Natural killer cell (primary cell): ENCODE data around the gene AATF. TPM values are rescaled to one million over a fixed set of nuclear protein-coding genes. Genes with fewer than 3 reads are reported as not detected.

ENCODE experiments used
- ATAC-seq, 3 donors: fragments of 150-1000 bp in 2 of 3; fragments of 200-7000 bp in 1 of 3; cut with Tn5 transposase; 1 replicate in 1 of 3; 2 replicates in 2 of 3; pipeline ENCODE4 v1.10.0; 2021; ENCODE audit warnings: mild to moderate bottlenecking in 2 of 3, moderate library complexity in 2 of 3
- DNase-seq, 2 donors: peaks; one replicate each; pipeline versions ENCODE4 v3.0.0 to v3.0.0-alpha.2; 2013 to 2021; ENCODE audit warnings: mixed read lengths in 1 of 2
- H3K27ac ChIP-seq: one replicate; pipeline ENCODE4 v1.5.1; 2013; ENCODE audit warnings: mild to moderate bottlenecking, low read length
- H3K27me3 ChIP-seq: one replicate; pipeline ENCODE4 v1.6.1; 2013; ENCODE audit warnings: low read length; ENCODE audit not compliant: control insufficient read depth, insufficient read depth
- H3K36me3 ChIP-seq: one replicate; pipeline ENCODE4 v1.6.1; 2013; ENCODE audit warnings: low read length; ENCODE audit not compliant: control insufficient read depth, insufficient read depth
- H3K4me1 ChIP-seq: one replicate; pipeline ENCODE4 v1.6.1; 2013; ENCODE audit warnings: low read length; ENCODE audit not compliant: control insufficient read depth, insufficient read depth
- H3K4me3 ChIP-seq: one replicate; pipeline ENCODE4 v1.5.1; 2013; ENCODE audit warnings: low read length
- H3K9me3 ChIP-seq: one replicate; pipeline ENCODE4 v1.6.1; 2013; ENCODE audit warnings: low read length; ENCODE audit not compliant: control insufficient read depth, insufficient read depth
- H3K27ac Mint-ChIP-seq, 2 donors: one replicate each; pipeline ENCODE4 v1.8.0; 2022; ENCODE audit warnings: mild to moderate bottlenecking in 2 of 2, mixed read lengths in 2 of 2, moderate library complexity in 1 of 2
- H3K27me3 Mint-ChIP-seq, 2 donors: one replicate each; pipeline ENCODE4 v1.8.0; 2022; ENCODE audit warnings: low read depth in 2 of 2, mixed read lengths in 2 of 2
- H3K36me3 Mint-ChIP-seq: one replicate; pipeline ENCODE4 v1.8.0; 2022; ENCODE audit warnings: mixed read lengths
- H3K4me1 Mint-ChIP-seq, 2 donors: one replicate each; pipeline ENCODE4 v1.8.0; 2022; ENCODE audit warnings: mixed read lengths in 2 of 2
- H3K4me3 Mint-ChIP-seq: one replicate; pipeline ENCODE4 v1.8.0; 2022; ENCODE audit warnings: mild to moderate bottlenecking, moderate library complexity, mixed read lengths
- H3K9me3 Mint-ChIP-seq, 2 donors: one replicate each; pipeline ENCODE4 v1.8.0; 2022; ENCODE audit warnings: mixed read lengths in 2 of 2
- WGBS: methylation state at CpG from one replicate; pipeline ENCODE4 v1.1.7; 2013; ENCODE audit warnings: missing lambda C conversion rate; ENCODE audit not compliant: insufficient coverage; 5-methylcytosine and 5-hydroxymethylcytosine counted together
- intact Hi-C: fragments of 100-400 bp; cut with micrococcal nuclease; formaldehyde crosslinking; loops from one replicate; pipeline ENCODE4 v1.14.2; 2022
- total RNA-seq, 4 donors: library from RNA; stranded (reverse); fragments of 120-200 nt in 1 of 4; gene quantifications; one replicate each; pipeline versions ENCODE4 v1.2.3 to v1.2.4, GENCODE V29; 2013 to 2022
- TF ChIP-seq, protein P1 (sequence below): fragments of 200-600 bp; IDR thresholded peaks from one replicate; pipeline ENCODE4 v1.8.0; 2022; ENCODE audit warnings: antibody characterized with exemption

AATF gene
- total RNA-seq, 3 donors from 2014 or later (not counting 1 experiment from before 2014, with no cell fraction given): 60.1 to 67.2 (median 63.2) TPM

DNA sequence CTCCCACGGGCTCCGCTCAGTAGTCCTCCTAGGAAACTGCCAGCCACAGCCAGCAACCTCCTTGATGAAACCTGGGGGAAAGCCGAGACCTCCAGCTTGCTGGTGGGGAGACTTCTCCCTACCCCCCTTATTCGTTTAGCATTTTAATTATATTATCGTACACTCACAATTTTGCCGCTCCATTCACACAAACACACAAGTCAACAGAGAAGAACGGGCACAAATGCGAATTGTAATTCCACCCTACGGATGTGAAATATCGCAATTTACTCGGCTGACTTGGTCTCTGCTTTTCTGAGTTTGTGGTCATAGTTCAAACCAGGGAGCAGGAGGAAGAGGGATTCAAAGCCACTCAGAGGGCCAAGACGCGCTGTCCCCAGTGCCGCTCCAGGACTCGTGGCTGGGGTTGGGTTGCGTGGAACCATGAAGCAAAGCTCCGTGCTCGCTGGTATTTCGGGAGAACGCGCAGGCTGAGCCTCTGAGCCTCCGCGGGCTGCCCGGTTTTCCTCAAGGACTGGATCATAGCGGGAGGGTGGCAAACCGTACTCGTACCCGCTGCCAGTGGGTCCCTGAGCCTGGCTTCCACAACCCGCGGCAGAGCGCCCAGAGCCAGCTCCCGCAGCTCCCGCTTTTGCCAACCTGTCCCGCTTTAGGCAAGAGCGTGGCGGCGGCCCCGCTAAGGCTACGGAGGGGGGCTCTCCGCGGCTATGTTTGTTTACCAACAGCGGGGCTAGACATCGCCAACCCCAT lies 9.5 kb upstream of the AATF start:
- peaks cover 60 to 66% of the 10 kb centered on the region in 2 donors for H3K27me3 Mint-ChIP-seq
- peaks cover 94% of the 10 kb centered on the region for H3K27me3 ChIP-seq
- WGBS: 9% methylated on average over 43 of the region's 43 CpGs
- H3K36me3 Mint-ChIP-seq: no peaks in the 10 kb centered on the region
- H3K36me3 ChIP-seq: no peaks in the 10 kb centered on the region
- peak in 1 of 2 donors; percentile 36 for DNase-seq
- peak overlapping the region; percentile 69 for H3K4me3 Mint-ChIP-seq
- H3K9me3 Mint-ChIP-seq: no peaks in the 10 kb centered on the region
- intact Hi-C loops: no loop called here
- H3K4me1 ChIP-seq: peaks cover 81% of the 10 kb centered on the region
- H3K9me3 ChIP-seq: peaks cover 8% of the 10 kb centered on the region
- ATAC-seq: no peak
- TF ChIP-seq, protein P1, sequence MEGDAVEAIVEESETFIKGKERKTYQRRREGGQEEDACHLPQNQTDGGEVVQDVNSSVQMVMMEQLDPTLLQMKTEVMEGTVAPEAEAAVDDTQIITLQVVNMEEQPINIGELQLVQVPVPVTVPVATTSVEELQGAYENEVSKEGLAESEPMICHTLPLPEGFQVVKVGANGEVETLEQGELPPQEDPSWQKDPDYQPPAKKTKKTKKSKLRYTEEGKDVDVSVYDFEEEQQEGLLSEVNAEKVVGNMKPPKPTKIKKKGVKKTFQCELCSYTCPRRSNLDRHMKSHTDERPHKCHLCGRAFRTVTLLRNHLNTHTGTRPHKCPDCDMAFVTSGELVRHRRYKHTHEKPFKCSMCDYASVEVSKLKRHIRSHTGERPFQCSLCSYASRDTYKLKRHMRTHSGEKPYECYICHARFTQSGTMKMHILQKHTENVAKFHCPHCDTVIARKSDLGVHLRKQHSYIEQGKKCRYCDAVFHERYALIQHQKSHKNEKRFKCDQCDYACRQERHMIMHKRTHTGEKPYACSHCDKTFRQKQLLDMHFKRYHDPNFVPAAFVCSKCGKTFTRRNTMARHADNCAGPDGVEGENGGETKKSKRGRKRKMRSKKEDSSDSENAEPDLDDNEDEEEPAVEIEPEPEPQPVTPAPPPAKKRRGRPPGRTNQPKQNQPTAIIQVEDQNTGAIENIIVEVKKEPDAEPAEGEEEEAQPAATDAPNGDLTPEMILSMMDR: no peak
- H3K27ac ChIP-seq: no peak overlapping the region
- peak overlapping the region in 1 of 2 donors; percentile 63 for H3K27ac Mint-ChIP-seq
- no peak overlapping the region for H3K4me3 ChIP-seq
- H3K4me1 Mint-ChIP-seq: peaks cover 31 to 66% of the 10 kb centered on the region in 2 donors

DNA sequence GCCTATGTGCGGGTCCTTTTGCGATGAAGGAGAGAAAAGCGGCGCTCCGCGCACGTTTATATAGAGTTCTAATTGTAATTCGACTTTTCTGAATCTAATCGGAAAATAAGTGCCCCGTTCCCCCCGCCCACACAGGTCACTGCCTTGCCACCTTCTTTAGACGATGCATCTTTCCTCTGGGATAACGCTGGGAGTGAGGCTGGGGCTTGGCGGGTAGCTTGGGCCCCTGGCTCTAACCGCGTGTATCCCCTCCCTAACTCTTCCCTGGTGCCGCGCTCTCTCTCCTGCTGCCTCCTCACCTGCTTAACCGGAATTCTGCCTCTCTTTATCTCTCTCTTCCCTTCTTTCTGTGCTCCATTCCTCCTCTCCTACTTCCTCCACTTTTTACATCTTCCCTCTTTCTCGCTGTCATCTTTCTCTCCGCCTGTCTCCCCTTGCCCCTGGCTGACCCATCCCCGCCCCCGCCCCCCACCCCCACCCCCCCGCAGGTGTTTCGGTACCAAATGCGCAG lies 8.9 kb upstream of the AATF start:
- H3K27ac Mint-ChIP-seq: no peak overlapping the region
- peaks cover 65 to 72% of the 10 kb centered on the region in 2 donors for H3K27me3 Mint-ChIP-seq
- no peak overlapping the region for H3K4me3 ChIP-seq
- no peaks in the 10 kb centered on the region for H3K9me3 Mint-ChIP-seq
- H3K4me1 Mint-ChIP-seq: peaks cover 30 to 62% of the 10 kb centered on the region in 2 donors
- H3K27me3 ChIP-seq: peaks cover 94% of the 10 kb centered on the region
- H3K4me3 Mint-ChIP-seq: no peak overlapping the region
- no peaks in the 10 kb centered on the region for H3K36me3 ChIP-seq
- DNase-seq: peak in 1 of 2 donors; percentile 30
- no peaks in the 10 kb centered on the region for H3K36me3 Mint-ChIP-seq
- H3K27ac ChIP-seq: no peak overlapping the region
- intact Hi-C loops: loop anchor here (10.0 kb wide), 2 partner anchors 215 to 1065 kb away; no protein-coding TSS in a partner anchor
- 8% methylated on average over 21 of the region's 26 CpGs for WGBS
- ATAC-seq: no peak
- TF ChIP-seq, protein P1: no peak
- peaks cover 8% of the 10 kb centered on the region for H3K9me3 ChIP-seq
- peaks cover 75% of the 10 kb centered on the region for H3K4me1 ChIP-seq

DNA sequence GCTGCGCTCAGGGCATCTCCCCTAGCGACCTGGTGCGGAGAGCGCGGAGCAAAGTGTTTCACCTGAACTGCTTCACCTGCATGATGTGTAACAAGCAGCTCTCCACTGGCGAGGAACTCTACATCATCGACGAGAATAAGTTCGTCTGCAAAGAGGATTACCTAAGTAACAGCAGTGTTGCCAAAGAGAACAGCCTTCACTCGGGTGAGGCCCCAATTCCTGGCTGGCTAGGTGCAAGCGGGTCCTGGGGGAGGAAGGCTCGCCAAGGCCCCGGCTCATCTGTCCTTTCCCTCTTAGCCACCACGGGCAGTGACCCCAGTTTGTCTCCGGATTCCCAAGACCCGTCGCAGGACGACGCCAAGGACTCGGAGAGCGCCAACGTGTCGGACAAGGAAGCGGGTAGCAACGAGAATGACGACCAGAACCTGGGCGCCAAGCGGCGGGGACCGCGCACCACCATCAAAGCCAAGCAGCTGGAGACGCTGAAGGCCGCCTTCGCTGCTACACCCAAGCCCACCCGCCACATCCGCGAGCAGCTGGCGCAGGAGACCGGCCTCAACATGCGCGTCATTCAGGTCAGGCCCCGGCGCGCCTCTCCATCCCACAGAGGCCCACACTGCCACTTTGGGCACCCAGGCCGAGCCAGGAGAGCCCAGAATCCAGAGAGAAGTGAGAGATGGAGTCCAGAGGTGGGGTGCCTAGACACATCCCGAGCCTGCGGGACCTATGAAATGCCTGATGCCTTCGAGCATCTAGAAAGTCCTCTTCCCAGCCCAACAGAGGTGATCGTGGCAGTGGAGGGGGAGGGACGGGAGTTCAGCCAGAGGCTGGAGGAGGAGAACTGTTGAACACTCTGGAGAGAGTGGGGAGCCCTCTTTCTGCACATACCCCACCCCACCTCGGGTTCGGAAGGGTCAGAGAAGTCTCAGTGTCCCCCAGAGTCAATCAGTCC lies 8.2 kb upstream of the AATF start:
- 13% methylated on average over 50 of the region's 52 CpGs for WGBS
- Mint-ChIP-seq H3K27ac (peak overlapping the region in 1 of 2 donors; percentile 1), H3K36me3 (no peaks in the 10 kb centered on the region), H3K9me3 (no peaks in the 10 kb centered on the region), H3K4me3 (peak overlapping the region; percentile 37), H3K27me3 (peaks cover 63 to 72% of the 10 kb centered on the region in 2 donors), H3K4me1 (peaks cover 24 to 55% of the 10 kb centered on the region in 2 donors)
- H3K27ac ChIP-seq: no peak overlapping the region
- peaks cover 94% of the 10 kb centered on the region for H3K27me3 ChIP-seq
- peaks cover 8% of the 10 kb centered on the region for H3K9me3 ChIP-seq
- no peaks in the 10 kb centered on the region for H3K36me3 ChIP-seq
- TF ChIP-seq, protein P1: no peak
- H3K4me1 ChIP-seq: peaks cover 68% of the 10 kb centered on the region
- ATAC-seq (no peak), DNase-seq (peak in 1 of 2 donors; percentile 39)
- H3K4me3 ChIP-seq: no peak overlapping the region
- intact Hi-C loops: loop anchor here (10.0 kb wide), 2 partner anchors 216 to 1066 kb away; no protein-coding TSS in a partner anchor
